Measurements from ENCODE around the gene RAPGEFL1. TPM values are rescaled to one million over a fixed set of nuclear protein-coding genes. Genes with fewer than 3 reads are reported as not detected.

Gene RAPGEFL1
- total and polyA plus RNA-seq, 10 of the 15 experiments (the other 5 are each of a cell fraction or from before 2014, with no cell fraction given): 0.13 to 3.2 (median 1.5) TPM

DNA sequence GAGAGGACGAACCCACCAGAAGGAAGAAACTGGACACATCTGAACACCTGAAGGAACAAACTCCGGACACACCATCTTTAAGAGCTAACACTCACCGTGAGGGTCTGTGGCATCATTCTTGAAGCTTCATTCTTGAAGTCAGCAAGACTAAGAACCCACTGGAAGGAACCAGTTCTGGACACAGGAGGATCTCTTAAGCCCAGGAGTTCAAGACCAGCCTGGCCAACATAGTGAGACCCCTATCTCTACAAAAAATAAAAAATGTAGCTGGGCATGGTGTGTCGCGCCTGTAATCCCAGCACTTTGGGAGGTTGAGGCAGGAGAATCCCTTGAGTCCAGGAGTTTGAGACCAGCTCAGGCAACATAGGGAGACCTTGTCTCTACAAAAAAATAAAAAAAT lies 21.3 kb downstream of the RAPGEFL1 start (continued):
- TF ChIP-seq, protein P1, sequence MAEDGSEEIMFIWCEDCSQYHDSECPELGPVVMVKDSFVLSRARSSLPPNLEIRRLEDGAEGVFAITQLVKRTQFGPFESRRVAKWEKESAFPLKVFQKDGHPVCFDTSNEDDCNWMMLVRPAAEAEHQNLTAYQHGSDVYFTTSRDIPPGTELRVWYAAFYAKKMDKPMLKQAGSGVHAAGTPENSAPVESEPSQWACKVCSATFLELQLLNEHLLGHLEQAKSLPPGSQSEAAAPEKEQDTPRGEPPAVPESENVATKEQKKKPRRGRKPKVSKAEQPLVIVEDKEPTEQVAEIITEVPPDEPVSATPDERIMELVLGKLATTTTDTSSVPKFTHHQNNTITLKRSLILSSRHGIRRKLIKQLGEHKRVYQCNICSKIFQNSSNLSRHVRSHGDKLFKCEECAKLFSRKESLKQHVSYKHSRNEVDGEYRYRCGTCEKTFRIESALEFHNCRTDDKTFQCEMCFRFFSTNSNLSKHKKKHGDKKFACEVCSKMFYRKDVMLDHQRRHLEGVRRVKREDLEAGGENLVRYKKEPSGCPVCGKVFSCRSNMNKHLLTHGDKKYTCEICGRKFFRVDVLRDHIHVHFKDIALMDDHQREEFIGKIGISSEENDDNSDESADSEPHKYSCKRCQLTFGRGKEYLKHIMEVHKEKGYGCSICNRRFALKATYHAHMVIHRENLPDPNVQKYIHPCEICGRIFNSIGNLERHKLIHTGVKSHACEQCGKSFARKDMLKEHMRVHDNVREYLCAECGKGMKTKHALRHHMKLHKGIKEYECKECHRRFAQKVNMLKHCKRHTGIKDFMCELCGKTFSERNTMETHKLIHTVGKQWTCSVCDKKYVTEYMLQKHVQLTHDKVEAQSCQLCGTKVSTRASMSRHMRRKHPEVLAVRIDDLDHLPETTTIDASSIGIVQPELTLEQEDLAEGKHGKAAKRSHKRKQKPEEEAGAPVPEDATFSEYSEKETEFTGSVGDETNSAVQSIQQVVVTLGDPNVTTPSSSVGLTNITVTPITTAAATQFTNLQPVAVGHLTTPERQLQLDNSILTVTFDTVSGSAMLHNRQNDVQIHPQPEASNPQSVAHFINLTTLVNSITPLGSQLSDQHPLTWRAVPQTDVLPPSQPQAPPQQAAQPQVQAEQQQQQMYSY (CRISPR knock-in tag; IDR thresholded peaks at IDR 0.05): no peak
- TF ChIP-seq WRNIP1 (IDR thresholded peaks at IDR 0.05; ENCODE audit: borderline replicate concordance, low read depth, low read length) (no peak), ZNF384 (IDR thresholded peaks at IDR 0.05; ENCODE audit: borderline replicate concordance, low read depth, low read length) (no peak), SIN3A (IDR thresholded peaks at IDR 0.05; ENCODE audit: low read depth, low read length) (no peak), IKZF1 (conservative IDR thresholded peaks at IDR 0.05) (no peak), SREBF2 (IDR thresholded peaks at IDR 0.05; ENCODE audit: low read length) (no peak), EGR1 (IDR thresholded peaks at IDR 0.05; ENCODE audit: borderline replicate concordance in 1 of 2, low read depth in 2 of 2, low read length in 2 of 2) (no peak), EZH2 (IDR thresholded peaks at IDR 0.05; ENCODE audit: borderline replicate concordance, control insufficient read depth, low read depth, low read length) (no peak), ZNF622 (IDR thresholded peaks at IDR 0.05) (no peak), CBX3 (IDR thresholded peaks at IDR 0.05; ENCODE audit: borderline replicate concordance, low read depth) (no peak)
- TF ChIP-seq, protein P2, sequence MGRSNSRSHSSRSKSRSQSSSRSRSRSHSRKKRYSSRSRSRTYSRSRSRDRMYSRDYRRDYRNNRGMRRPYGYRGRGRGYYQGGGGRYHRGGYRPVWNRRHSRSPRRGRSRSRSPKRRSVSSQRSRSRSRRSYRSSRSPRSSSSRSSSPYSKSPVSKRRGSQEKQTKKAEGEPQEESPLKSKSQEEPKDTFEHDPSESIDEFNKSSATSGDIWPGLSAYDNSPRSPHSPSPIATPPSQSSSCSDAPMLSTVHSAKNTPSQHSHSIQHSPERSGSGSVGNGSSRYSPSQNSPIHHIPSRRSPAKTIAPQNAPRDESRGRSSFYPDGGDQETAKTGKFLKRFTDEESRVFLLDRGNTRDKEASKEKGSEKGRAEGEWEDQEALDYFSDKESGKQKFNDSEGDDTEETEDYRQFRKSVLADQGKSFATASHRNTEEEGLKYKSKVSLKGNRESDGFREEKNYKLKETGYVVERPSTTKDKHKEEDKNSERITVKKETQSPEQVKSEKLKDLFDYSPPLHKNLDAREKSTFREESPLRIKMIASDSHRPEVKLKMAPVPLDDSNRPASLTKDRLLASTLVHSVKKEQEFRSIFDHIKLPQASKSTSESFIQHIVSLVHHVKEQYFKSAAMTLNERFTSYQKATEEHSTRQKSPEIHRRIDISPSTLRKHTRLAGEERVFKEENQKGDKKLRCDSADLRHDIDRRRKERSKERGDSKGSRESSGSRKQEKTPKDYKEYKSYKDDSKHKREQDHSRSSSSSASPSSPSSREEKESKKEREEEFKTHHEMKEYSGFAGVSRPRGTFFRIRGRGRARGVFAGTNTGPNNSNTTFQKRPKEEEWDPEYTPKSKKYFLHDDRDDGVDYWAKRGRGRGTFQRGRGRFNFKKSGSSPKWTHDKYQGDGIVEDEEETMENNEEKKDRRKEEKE (IDR thresholded peaks at IDR 0.05): no peak
